T47D (cell line): Measurements from ENCODE around the gene ATG14.

Source experiments
- DNase-seq, 2 experiments: peaks; one replicate each; pipeline versions ENCODE4 v3.0.0 to v3.0.0-alpha.2; 2011 to 2012; ENCODE audit warnings: low read depth in 1 of 2, low spot score in 1 of 2
- JUND ChIP-seq: IDR thresholded peaks from 2 replicates; pipeline ENCODE4 v1.6.1; 2012; ENCODE audit warnings: low read depth
- in situ Hi-C: cut with HindIII; loops from 2 replicates; pipeline ENCODE4 v1.10.0; 2016; ENCODE audit warnings: low sequenced_read_pairs, low pct_unique_long_range_greater_than_20kb

The ATG14 gene

GRCh38 chr14:55446127-55446736 is 34.6 kb upstream of the ATG14 start:
- TF ChIP-seq JUND, result no peak
- in situ Hi-C loops, result no loop called here
- DNase-seq, result peak in 1 of 2 experiments; percentile 83

DNA sequence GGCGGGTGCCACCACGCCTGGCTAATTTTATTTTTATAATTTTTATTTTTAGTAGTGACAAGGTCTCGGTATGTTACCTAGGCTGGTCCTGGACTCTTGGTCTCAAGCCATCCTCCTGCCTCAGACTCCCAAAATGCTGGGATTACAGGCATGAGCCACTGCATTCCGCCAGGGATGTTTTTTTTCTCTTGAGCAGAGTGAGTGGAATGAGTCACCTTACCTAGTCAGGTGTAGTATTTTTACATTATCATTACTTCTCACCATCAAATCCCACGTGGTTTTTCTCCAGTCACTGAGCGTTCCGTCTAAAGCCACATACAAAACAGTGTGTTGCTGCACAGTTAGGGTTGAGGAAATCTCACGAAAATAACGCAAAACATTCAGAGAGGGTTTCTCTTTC is 29.7 kb upstream of the ATG14 start:
- in situ Hi-C loops, result no loop called here
- TF ChIP-seq JUND, result no peak

GRCh38 chr14:55440385-55440784 is 28.8 kb upstream of the ATG14 start, which contains the start of gene TBPL2:
TBPL2 (minus strand) TSS chr14:55440616; CDS start chr14:55440449, 167 bp downstream.
- no peak for TF ChIP-seq JUND
- in situ Hi-C loops, result no loop called here
- no peak for DNase-seq

More for the DNA sequence above, 29.7 kb upstream of the ATG14 start:
- no peak for DNase-seq

- in situ Hi-C loops, result no loop called here
- TF ChIP-seq JUND, result no peak
- DNase-seq, result peak in 1 of 2 experiments; percentile 79
Observed at GRCh38 chr14:55438066-55438683, 26.5 kb upstream of the ATG14 start.

GRCh38 chr14:55436931-55437330 is 25.3 kb upstream of the ATG14 start:
- no peak for TF ChIP-seq JUND
- in situ Hi-C loops, result no loop called here

GRCh38 chr14:55436519-55436918 is 24.9 kb upstream of the ATG14 start:
- in situ Hi-C loops, result no loop called here
- no peak for TF ChIP-seq JUND
- DNase-seq, result no peak

More at GRCh38 chr14:55436931-55437330, 25.3 kb upstream of the ATG14 start:
- no peak for DNase-seq

GRCh38 chr14:55434805-55435174 is 23.2 kb upstream of the ATG14 start:
- no peak for DNase-seq
- in situ Hi-C loops, result no loop called here
- no peak for TF ChIP-seq JUND

- no peak for TF ChIP-seq JUND
- no peak for DNase-seq
- in situ Hi-C loops, result no loop called here
Observed at GRCh38 chr14:55433880-55434804, 22.5 kb upstream of the ATG14 start.

DNA sequence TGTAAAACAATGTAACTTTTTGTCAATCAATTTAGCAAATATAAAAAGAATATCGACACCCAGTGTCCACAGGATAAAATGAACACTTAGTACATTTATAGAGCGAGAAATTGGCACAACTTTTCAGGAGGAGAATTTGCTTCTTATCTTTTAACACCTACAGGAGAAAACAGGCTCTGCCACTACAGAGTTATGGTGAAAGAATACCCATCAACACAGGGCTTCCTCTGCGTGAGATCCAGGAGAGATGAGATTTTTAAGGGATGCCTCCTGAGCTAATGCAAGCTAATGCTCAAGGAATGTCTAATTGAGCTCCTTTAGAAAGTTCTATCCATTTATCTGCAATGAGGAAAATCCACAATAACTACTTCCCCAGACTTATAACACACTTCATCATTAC is 21.0 kb upstream of the ATG14 start:
- no peak for DNase-seq
- TF ChIP-seq JUND, result no peak
- in situ Hi-C loops, result no loop called here

DNA sequence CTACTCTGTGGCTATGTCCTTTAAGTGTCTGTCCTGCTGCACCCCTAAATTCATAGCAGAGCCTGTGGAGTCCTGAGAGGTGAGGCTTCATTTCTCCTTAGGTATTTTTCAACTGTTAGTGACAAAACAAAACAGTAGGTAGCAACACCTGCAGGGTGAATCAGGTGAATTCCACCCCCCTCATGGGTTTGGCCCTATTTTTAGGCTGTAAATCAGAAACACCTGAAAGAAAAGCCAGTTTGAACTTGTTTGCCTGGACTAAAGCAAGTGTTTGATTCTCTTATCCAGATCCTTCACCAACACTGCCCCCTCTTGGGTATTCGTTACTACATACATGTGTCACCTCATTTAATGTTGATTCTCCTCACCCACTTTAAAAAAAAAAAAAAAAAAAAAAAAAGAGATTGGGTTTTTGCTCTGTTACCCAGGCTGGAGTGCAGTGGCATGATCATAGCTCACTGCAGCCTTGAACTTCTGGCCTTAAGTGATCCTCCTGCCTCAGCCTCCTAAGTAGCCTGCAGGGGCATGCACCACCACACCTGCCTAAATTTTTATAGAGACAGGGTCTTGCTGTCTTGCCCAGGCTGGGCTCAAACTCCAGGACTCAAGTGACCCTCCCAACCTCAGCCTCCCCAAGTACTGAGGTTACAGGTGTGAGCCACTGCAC is 18.5 kb upstream of the ATG14 start:
- peak; percentile 56 to 79 for DNase-seq
- no peak for TF ChIP-seq JUND
- in situ Hi-C loops, result no loop called here

- DNase-seq, result no peak
- in situ Hi-C loops, result no loop called here
- peak; percentile 43; the same call in 1 of the 2 replicates for TF ChIP-seq JUND
Observed at GRCh38 chr14:55427439-55427838, 15.8 kb upstream of the ATG14 start.

DNA sequence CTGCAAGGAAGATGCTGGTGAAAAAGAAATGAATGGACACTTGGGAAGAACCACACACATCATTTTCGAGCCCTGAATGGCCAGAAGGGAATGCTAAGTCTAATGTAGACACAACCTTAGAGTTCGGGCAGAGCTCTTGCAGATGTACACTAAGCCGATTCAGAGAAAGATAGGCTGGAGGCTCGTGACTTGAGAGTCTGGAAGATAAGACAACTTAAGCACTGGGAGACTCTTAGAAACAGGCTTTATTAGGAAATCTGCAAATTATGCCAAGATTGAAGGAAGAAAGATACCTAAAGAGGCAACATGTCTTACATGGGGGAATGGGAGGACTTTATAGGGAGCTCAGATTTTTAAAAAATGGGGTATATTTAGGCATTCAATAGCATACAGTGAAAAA is 15.3 kb upstream of the ATG14 start:
- TF ChIP-seq JUND, result no peak
- DNase-seq, result no peak
- in situ Hi-C loops, result no loop called here
